22Rv1 (cell line): ENCODE data around the gene CPLX3.

Source experiments
- ZFX ChIP-seq: fragments of 450-650 bp; IDR thresholded peaks from 2 replicates; pipeline ENCODE4 v1.6.1; 2017; ENCODE audit warnings: antibody characterized with exemption, borderline replicate concordance
- TF ChIP-seq, protein P1 (sequence below): fragments of 450-650 bp; IDR thresholded peaks from 2 replicates; pipeline ENCODE4 v1.5.1; 2017; ENCODE audit warnings: mild to moderate bottlenecking

GRCh38 chr15:74802862-74803447, 23.5 kb upstream of the CPLX3 start:
- TF ChIP-seq, protein P1, sequence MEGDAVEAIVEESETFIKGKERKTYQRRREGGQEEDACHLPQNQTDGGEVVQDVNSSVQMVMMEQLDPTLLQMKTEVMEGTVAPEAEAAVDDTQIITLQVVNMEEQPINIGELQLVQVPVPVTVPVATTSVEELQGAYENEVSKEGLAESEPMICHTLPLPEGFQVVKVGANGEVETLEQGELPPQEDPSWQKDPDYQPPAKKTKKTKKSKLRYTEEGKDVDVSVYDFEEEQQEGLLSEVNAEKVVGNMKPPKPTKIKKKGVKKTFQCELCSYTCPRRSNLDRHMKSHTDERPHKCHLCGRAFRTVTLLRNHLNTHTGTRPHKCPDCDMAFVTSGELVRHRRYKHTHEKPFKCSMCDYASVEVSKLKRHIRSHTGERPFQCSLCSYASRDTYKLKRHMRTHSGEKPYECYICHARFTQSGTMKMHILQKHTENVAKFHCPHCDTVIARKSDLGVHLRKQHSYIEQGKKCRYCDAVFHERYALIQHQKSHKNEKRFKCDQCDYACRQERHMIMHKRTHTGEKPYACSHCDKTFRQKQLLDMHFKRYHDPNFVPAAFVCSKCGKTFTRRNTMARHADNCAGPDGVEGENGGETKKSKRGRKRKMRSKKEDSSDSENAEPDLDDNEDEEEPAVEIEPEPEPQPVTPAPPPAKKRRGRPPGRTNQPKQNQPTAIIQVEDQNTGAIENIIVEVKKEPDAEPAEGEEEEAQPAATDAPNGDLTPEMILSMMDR = no peak
- TF ChIP-seq ZFX = no peak
